GM13976 (cell line): ENCODE measurements around the gene LHX6.

Source experiments
- DNase-seq: peaks from one replicate; pipeline ENCODE4 v3.0.0; 2012; ENCODE audit warnings: low spot score
- CTCF ChIP-seq: IDR thresholded peaks from 2 replicates; pipeline ENCODE4 v1.5.1; 2012; ENCODE audit warnings: borderline replicate concordance, mild to moderate bottlenecking; ENCODE audit not compliant: insufficient read depth; ENCODE audit errors: extremely low read depth, missing control alignments, control extremely low read depth
- in situ Hi-C: fragments of 300-500 bp; cut with MboI; formaldehyde crosslinking; loops from one replicate; pipeline ENCODE4 v1.12.0; 2022; ENCODE audit warnings: low sequenced_read_pairs, mixed read lengths, inconsistent platforms; ENCODE audit not compliant: unreplicated experiment

Gene LHX6

GRCh38 chr9:122162415-122162814 lies 66.3 kb downstream of the LHX6 start:
- no peak for DNase-seq
- TF ChIP-seq CTCF = no peak
- in situ Hi-C loops = no loop called here

GRCh38 chr9:122159925-122160246 lies 68.9 kb downstream of the LHX6 start:
- in situ Hi-C loops = no loop called here
- DNase-seq = no peak
- TF ChIP-seq CTCF = no peak

GRCh38 chr9:122159026-122159924 lies 69.5 kb downstream of the LHX6 start, which contains the start of the genes MORN5 and NDUFA8:
MORN5 (plus strand) TSS chr9:122159908; CDS start chr9:122159973, 65 bp downstream.
NDUFA8 (minus strand) TSS chr9:122159779; CDS start chr9:122159677, 102 bp downstream.
- TF ChIP-seq CTCF = no peak
- in situ Hi-C loops = no loop called here
- peak; percentile 99 for DNase-seq

- in situ Hi-C loops = no loop called here
- peak; percentile 54 for DNase-seq
- peak; percentile 36 for TF ChIP-seq CTCF
Measured at GRCh38 chr9:122158202-122158601, 70.6 kb downstream of the LHX6 start.

- no peak for TF ChIP-seq CTCF
- in situ Hi-C loops = no loop called here
- no peak for DNase-seq
Measured at GRCh38 chr9:122155796-122156195, 73.0 kb downstream of the LHX6 start.
